Body of pancreas (tissue), 4 donors: Measurements from ENCODE around the gene NCAM1. TPM values are rescaled to one million over a fixed set of nuclear protein-coding genes. Genes with fewer than 3 reads are reported as not detected.
"Not testable (repeated sequence)": the region's sequence is repeated elsewhere in the genome, so short reads cannot be mapped to it uniquely, and the experiment has no call there.

Experiments used
- ATAC-seq: fragments of 150-250 bp; one replicate; pipeline ENCODE4 v1.9.1; 2016
- DNase-seq, 4 donors: peaks; one replicate each; pipeline ENCODE4 v3.0.0-alpha.2; 2019
- H3K27ac ChIP-seq, 4 donors: fragments of 200-600 bp; sonication (generic); 1 replicate in 3 of 4; 2 replicates in 1 of 4; pipeline versions ENCODE4 v1.5.1 to v1.6.1; 2016 to 2019; ENCODE audit warnings: mild to moderate bottlenecking in 1 of 4, mixed read lengths in 1 of 4, moderate library complexity in 1 of 4
- H3K27me3 ChIP-seq, 2 donors: fragments of 200-600 bp; sonication (generic); one replicate each; pipeline ENCODE4 v1.6.0; 2016; ENCODE audit warnings: mild to moderate bottlenecking in 1 of 2
- H3K36me3 ChIP-seq, 2 donors: fragments of 200-600 bp; sonication (generic); replicated peaks in 1 of 2; 2 replicates each; pipeline ENCODE4 v1.5.1; 2016; ENCODE audit warnings: low read depth in 2 of 2; ENCODE audit not compliant: insufficient read depth in 1 of 2
- H3K4me1 ChIP-seq: fragments of 200-600 bp; sonication (generic); one replicate; pipeline ENCODE4 v1.6.0; 2016
- H3K4me3 ChIP-seq, 2 donors: fragments of 200-600 bp; sonication (generic); 1 replicate in 1 of 2; 2 replicates in 1 of 2; pipeline ENCODE4 v1.5.1; 2016 to 2019
- H3K9me3 ChIP-seq, 3 donors: fragments of 200-600 bp; sonication (generic); 1 replicate in 2 of 3; 2 replicates in 1 of 3; pipeline ENCODE4 v1.5.1; 2016
- POLR2A ChIP-seq, 3 donors: fragments of 450-650 bp; IDR thresholded peaks; one replicate each; pipeline ENCODE4 v1.6.1; 2016; ENCODE audit warnings: antibody characterized with exemption in 3 of 3, mild to moderate bottlenecking in 2 of 3
- WGBS, 2 donors: methylation state at CpG; one replicate each; pipeline ENCODE4 v1.1.5; 2017; 5-methylcytosine and 5-hydroxymethylcytosine counted together
- intact Hi-C: fragments of 100-400 bp; cut with DNase I; formaldehyde crosslinking; loops from one replicate; pipeline ENCODE4 v1.15.1; 2023
- total RNA-seq, 2 donors: library from RNA; depleted of rRNA; stranded (reverse); fragments of >200 nt; gene quantifications; one replicate each; pipeline ENCODE4 v1.1.0, GENCODE V29; 2016
- TF ChIP-seq, protein P1 (sequence below), 7 experiments: fragments of 450-650 bp in 4 of 7; fragments of 200-600 bp in 3 of 7; sonication (generic) in 3 of 7; IDR thresholded peaks; one replicate each; pipeline ENCODE4 v1.5.1; 2016 to 2019; ENCODE audit warnings: antibody characterized with exemption in 7 of 7

Gene NCAM1
- total RNA-seq, 2 donors from 2014 or later = 10.1 to 26.0 TPM

DNA sequence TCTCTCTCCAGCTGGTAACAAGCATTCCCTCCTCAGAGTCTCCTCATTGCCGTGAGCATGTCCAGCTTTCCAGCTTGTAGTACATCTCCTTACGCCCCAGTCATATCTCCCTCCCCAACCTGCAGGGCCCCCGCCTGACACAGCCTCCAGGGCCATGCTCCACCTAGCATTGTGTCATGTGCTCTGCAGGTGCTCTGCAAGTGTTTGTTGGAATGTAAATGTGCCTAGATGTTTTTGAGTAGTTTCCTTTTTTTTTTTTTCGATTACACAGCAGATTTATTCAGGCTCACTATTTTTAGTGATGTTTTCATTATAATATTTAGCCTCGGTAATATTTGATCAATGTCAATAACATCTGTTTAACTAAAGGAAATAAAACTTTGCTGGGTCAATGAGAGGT lies 82.5 kb downstream of the NCAM1 start:
- DNase-seq = no peak
- WGBS, 2 donors = 51 to 59% methylated on average over 5 of the region's 5 CpGs
- H3K4me1 ChIP-seq = no peaks in the 10 kb centered on the region
- intact Hi-C loops = no loop called here
- H3K9me3 ChIP-seq = no peaks in the 10 kb centered on the region
- TF ChIP-seq POLR2A (IDR thresholded peaks at IDR 0.05) = no peak
- TF ChIP-seq, protein P1, sequence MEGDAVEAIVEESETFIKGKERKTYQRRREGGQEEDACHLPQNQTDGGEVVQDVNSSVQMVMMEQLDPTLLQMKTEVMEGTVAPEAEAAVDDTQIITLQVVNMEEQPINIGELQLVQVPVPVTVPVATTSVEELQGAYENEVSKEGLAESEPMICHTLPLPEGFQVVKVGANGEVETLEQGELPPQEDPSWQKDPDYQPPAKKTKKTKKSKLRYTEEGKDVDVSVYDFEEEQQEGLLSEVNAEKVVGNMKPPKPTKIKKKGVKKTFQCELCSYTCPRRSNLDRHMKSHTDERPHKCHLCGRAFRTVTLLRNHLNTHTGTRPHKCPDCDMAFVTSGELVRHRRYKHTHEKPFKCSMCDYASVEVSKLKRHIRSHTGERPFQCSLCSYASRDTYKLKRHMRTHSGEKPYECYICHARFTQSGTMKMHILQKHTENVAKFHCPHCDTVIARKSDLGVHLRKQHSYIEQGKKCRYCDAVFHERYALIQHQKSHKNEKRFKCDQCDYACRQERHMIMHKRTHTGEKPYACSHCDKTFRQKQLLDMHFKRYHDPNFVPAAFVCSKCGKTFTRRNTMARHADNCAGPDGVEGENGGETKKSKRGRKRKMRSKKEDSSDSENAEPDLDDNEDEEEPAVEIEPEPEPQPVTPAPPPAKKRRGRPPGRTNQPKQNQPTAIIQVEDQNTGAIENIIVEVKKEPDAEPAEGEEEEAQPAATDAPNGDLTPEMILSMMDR (IDR thresholded peaks at IDR 0.05) = no peak
- no peak for ATAC-seq
- no peak overlapping the region for H3K4me3 ChIP-seq
- no peaks in the 10 kb centered on the region for H3K36me3 ChIP-seq
- H3K27me3 ChIP-seq = no peaks in the 10 kb centered on the region
- H3K27ac ChIP-seq = no peak overlapping the region

DNA sequence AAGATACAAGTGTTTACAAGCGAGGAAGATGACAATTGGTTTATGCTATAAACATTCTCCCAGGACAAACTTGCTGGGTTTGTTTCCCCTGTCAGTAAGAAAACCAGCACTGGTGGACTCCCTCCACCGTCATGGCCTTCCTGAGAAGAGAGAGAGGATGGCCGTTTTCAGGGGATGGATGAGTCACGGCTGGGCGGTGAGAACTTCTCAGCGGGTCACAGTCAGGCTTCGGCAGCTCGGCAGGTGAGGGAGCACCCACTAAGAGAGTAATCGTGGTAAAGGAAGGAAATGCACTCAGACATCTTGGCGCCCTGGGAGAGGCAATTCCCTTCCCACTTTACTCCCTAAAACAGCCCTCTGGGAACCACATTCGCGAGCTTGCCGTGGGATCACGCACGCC lies 83.9 kb downstream of the NCAM1 start:
- intact Hi-C loops = no loop called here
- no peak overlapping the region for H3K4me3 ChIP-seq
- no peak overlapping the region for H3K27ac ChIP-seq
- TF ChIP-seq, protein P1 (IDR thresholded peaks at IDR 0.05) = no peak
- TF ChIP-seq POLR2A (IDR thresholded peaks at IDR 0.05) = no peak
- H3K9me3 ChIP-seq = no peaks in the 10 kb centered on the region
- ATAC-seq (no peak), DNase-seq (no peak)
- no peaks in the 10 kb centered on the region for H3K36me3 ChIP-seq
- WGBS, 2 donors = 79 to 84% methylated on average over 15 of the region's 15 CpGs
- no peaks in the 10 kb centered on the region for H3K27me3 ChIP-seq
- H3K4me1 ChIP-seq = no peaks in the 10 kb centered on the region

GRCh38 chr11:113046866-113047265 lies 85.6 kb downstream of the NCAM1 start:
- H3K27me3 ChIP-seq = no peaks in the 10 kb centered on the region
- H3K4me1 ChIP-seq = no peaks in the 10 kb centered on the region
- H3K36me3 ChIP-seq = no peaks in the 10 kb centered on the region
- no peak for DNase-seq
- H3K9me3 ChIP-seq = no peaks in the 10 kb centered on the region
- intact Hi-C loops = no loop called here
- no peak overlapping the region for H3K4me3 ChIP-seq
- ATAC-seq = no peak
- TF ChIP-seq, protein P1 (IDR thresholded peaks at IDR 0.05) = no peak
- no peak overlapping the region for H3K27ac ChIP-seq
- WGBS, 2 donors = 42 to 56% methylated on average over 2 of the region's 2 CpGs

GRCh38 chr11:113048820-113049768 lies 87.9 kb downstream of the NCAM1 start:
- H3K9me3 ChIP-seq = no peaks in the 10 kb centered on the region
- no peaks in the 10 kb centered on the region for H3K4me1 ChIP-seq
- TF ChIP-seq, protein P1 (IDR thresholded peaks at IDR 0.05) = no peak
- no peak for TF ChIP-seq POLR2A (IDR thresholded peaks at IDR 0.05)
- 76 to 77% methylated on average over 3 of the region's 3 CpGs for WGBS, 2 donors
- H3K4me3 ChIP-seq = no peak overlapping the region
- H3K27me3 ChIP-seq = no peaks in the 10 kb centered on the region
- H3K27ac ChIP-seq = no peak overlapping the region
- DNase-seq (no peak), ATAC-seq (no peak)
- no peaks in the 10 kb centered on the region for H3K36me3 ChIP-seq
- intact Hi-C loops = no loop called here

DNA sequence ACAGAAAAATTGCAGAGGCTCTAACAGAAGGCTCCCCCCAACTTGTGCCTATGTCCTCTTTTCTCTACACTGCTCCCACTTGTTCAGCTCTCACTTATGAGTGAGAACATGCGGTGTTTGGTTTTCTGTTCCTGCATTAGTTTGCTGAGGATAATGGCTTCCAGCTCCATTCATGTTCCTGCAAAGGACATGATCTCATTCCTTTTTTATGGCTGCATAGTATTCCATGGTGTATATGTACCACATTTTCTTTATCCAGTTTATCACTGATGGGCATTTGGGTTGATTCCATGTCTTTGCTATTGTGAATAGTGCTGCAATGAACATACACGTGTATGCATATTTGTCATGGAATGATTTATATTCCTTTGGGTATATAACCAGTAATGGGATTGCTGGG lies 91.8 kb downstream of the NCAM1 start:
- H3K9me3 ChIP-seq, DNase-seq, H3K27ac ChIP-seq, H3K4me1 ChIP-seq, intact Hi-C loops, H3K36me3 ChIP-seq, H3K27me3 ChIP-seq, ATAC-seq, H3K4me3 ChIP-seq: not testable (repeated sequence)
- 87 to 94% methylated on average over 2 of the region's 2 CpGs for WGBS, 2 donors
